Muscle of back (tissue), 11 donors: ENCODE data around the gene GPR158. TPM values are rescaled to one million over a fixed set of nuclear protein-coding genes. Genes with fewer than 3 reads are reported as not detected.

ENCODE experiments used
- DNase-seq, 3 donors: peaks; one replicate each; pipeline versions ENCODE4 v3.0.0 to v3.0.0-alpha.2; 2013
- polyA plus RNA-seq, 10 donors: library from polyadenylated mRNA; unstranded; fragments of 120-200 nt; gene quantifications; one replicate each; pipeline ENCODE4 v1.2.1, GENCODE V29; 2013; ENCODE audit not compliant: insufficient read length in 10 of 10

The GPR158 gene
- polyA plus RNA-seq, 10 donors = 0.04 to 0.36 (median 0.12) TPM; not detected in 1

DNA sequence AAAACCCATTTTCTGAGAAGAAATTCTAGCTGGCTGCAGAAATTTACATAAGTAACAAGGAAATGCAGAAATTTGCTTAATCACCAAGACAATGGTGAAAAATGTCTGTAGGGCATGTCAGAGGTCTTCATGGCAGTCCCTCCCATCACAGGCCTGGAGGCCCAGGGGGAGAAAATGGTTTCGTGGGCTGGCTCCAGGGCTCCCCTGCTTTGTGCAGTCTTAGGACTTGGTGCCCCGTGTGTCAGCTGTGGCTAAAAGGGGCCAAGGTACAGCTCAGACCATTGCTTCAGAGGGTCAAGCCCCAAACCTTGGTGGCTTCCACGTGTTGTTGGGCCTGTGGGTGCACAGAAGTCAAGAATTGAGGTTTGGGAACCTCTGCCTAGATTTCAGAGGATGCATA is 215.9 kb downstream of the GPR158 start:
- no peak for DNase-seq

DNA sequence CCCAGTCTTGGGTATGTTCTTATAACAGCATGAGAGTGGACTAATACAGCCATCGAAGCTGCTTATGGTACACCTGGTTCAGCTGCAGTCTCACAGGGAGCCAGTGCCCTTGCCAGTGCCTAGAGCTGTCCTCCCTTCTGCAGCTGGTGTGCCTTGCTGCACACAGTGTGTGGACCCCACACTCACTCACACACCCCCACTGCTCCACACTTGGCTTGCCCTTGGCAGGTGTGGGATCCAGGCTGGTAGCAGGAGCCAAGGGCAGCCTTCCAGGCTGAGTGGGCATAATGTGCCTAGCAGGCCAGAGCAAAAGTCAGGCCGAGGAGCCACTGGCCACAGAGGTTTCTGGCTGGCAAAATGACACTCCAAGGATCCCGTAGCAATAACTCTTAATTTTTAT is 217.3 kb downstream of the GPR158 start:
- DNase-seq = no peak

DNA sequence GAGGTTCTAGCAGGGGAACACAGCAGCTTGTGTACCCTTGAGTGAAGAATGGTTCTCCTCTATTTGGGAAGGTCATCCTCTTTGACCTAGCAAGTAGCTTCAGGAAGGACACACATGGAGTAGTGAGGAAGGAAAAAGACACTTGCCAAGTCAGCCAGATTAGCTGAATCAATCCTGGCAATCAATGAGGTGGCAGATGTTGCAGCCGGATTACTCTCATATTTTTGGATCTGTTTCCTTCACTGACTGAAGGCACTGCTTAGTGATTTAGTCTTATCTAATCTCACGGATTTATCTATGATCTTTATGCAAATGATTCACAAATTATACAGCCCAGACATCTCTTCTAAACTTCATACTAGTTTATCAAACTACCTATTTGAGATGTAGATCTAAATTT is 218.8 kb downstream of the GPR158 start:
- no peak for DNase-seq

DNA sequence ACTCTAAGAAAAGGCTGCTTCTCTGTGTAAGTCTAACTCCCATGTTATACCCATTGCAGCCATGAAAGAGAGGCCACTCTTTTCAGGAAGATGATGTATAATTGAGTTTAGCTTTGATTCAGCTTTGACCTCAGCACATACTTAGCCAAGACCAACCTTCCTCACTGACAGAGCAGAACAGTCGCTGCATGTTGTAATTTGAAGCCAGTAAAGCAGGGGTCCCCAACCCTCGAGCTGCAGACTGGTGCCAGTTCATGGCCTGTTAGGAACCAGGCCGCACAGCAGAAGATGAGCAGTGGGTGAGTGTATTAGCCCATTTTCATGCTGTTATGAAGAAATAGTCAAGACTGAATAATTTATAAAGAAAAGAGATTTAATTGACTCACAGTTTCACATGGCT is 223.9 kb downstream of the GPR158 start:
- DNase-seq = no peak

DNA sequence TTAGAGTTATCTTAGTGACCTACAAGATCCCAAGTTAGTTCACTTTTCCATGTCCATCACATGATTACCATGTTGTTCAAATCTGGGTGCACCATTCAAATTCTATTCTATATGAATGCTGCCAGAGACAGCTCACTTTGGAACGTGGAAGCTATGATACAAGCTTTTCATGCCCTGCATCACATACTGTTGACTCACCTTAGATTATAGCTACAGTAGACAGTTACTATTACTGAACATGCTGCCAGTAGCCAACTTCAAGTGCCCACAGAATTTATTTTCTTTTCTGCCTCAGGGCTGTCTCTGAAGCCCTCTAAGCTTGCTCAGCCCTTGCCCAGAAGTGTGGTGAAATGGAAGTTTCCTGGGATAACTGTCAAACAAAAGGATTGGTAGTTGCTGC is 231.1 kb downstream of the GPR158 start:
- no peak for DNase-seq

DNA sequence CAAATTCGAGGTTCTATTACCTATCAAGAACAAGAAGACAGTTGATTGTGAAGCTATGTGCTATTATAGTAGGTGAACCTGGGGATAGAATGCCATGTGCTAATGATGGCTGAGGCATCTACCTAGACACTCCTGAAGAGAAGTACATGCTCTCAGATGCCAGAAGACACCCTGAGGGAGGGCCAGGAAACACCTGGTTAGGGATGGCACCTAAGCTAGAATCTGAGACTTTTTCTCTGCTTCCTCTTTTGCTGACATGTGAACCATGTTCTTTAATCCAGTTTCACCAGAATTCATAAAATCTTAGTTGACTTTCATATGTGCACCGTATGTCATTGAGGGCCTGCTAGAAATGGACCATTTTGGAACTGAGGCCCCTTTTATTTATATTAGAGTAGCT is 242.8 kb downstream of the GPR158 start:
- no peak for DNase-seq

DNA sequence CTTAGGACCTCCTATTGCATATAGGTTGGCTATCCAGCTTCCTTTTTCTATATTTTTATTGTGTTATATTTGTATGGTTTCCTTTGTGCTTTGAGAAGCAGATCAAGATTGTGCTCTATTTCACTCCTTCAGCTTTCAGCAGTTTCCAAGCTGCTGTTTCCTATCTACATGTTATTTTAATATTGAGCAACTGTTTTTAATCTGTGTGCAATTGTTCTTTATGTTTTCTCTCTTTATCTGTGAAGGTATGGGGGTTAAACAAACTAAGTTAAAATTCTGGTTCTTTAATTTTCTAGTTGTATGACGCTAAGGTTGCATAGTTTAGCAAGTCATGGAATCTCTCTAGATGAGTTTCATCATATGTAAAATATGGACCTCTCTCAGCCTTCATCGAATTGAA is 251.0 kb downstream of the GPR158 start:
- no peak for DNase-seq

DNA sequence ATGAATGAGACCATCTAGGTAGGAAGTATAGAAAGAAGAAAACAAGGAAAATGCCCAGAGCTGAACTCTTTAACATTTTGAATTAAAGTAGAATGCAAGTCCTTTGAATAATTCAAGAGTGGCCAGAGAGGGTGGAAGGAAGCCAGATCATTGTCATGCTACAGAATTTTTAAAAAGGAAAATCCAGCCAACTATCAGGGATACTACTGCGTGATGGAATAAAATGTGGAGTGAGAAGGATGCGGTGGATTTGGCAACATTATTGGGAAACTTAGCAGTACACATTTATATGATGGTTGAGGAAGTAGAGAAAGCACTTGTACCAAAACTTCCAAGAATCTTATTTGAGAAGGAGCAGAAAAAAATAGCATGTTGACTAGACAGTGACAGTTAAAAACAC is 261.6 kb downstream of the GPR158 start:
- no peak for DNase-seq

DNA sequence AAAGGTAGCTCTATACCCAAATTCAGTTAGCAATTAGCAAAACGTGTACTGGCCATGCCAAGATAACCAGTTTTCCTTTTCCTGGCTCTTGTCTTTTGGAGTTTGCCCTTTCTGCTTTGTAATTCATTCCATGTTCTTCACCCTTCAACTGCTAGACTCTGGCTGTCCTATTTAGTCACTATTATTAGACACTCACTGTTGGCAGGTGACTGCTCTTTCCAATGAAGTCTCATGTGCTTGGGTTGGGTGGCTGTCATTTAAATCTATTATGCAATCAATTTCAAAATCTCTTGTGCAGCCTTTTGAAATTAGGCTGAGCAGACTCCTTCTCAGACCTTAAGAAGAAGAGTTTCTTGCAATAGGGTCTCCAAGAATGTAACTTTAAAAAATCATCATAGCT is 266.5 kb downstream of the GPR158 start:
- DNase-seq = no peak

DNA sequence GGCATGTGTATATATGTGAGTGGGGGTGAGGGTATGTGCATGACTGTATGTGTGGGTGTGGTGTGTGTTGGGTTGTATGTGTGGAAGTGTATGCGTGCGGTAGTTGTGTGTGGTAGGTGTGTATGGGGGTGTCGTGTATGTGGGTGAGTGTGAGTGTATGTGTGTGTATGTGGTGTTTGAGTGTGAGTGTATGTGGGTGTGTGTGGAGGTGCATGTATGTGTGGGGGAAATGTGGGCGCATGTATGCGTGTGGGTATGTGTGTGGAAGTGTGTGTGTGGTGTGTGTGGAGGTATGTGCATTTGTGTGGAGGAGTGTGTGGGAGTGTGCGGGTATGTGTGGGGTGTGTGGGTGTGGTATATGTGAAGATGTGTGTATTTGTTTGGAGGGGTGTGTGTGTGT is 269.5 kb downstream of the GPR158 start:
- DNase-seq = no peak

DNA sequence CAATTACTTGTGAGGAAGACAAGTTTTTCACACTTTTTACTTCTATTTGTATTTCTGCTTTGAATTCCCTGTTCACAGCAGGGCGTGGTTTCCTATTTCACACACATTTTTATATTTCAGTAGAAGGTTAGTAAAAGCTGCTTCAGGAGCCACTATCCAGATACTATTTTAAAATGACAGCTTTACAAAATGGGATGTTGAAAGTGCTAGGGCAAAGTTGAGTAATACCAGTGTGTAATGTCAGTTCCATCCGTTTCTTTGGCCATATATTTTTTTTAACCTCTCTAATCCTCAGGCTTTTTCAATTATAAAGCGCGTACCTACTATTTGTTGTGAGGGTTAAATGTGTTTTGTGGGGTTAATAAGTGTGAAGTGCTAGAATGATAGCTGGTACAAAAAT is 276.6 kb downstream of the GPR158 start:
- no peak for DNase-seq

DNA sequence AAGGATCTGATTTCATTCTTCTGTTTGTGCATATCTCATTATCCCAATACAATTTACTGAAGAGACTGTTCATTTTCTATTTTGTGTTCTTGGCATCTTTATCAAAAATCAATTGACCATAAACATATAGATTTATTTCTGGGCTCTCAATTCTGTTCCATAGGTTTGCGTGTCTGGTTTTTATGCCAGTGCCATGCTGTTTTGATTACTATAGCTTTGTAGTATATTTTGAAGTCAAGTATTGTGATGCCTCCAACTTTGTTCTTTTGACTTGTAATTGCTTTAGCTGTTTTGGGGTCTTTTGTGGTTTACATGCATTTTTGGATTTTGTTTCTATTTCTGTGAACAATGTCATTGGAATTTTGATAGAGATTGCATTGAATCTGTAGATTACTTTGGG is 278.8 kb downstream of the GPR158 start:
- DNase-seq = no peak

DNA sequence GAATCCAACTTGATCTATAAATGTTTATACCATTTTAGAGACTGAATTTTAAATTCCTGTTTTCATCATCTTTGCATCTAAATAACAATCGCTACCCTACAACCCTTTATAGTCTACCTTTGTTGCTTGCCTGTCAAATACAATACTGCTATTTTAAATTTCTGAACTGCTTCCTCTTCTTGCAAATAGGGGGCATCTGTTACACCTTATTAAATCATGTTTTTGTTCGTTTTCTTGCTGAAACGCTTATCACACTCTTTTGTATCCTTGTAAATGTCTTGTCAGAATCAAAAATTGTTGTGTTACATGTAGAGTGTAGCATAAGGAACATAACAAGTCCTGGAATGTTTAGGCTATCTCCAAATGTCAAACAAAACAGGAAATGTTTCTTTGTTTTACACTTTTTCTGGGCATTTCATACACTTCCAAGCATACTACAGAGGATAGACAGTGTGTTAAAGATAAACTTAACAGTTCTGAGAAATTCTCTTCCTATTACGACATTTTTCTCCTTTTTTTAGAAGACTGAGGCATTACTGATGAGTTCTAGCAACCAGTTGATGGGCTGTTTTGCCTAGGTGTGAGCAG is 281.3 kb downstream of the GPR158 start:
- DNase-seq = no peak

DNA sequence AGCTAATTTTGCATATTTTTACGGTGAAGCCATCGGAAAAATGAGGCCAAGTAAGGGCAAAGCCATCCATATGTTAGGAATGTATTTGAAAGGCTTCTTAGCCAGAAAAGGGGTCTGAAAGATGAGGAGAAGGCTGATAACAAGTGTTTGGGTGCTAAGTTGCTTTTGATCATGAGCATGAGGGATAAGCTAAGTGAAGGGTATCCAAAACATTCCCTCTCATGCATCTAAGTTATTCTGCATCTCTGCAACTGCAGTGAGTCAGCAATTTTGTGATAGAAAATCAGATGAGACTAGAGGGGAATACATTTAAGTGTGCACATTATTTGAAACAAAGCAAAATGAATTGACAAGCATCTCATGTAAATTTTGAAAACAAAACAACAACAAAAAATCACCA is 282.8 kb downstream of the GPR158 start:
- no peak for DNase-seq

DNA sequence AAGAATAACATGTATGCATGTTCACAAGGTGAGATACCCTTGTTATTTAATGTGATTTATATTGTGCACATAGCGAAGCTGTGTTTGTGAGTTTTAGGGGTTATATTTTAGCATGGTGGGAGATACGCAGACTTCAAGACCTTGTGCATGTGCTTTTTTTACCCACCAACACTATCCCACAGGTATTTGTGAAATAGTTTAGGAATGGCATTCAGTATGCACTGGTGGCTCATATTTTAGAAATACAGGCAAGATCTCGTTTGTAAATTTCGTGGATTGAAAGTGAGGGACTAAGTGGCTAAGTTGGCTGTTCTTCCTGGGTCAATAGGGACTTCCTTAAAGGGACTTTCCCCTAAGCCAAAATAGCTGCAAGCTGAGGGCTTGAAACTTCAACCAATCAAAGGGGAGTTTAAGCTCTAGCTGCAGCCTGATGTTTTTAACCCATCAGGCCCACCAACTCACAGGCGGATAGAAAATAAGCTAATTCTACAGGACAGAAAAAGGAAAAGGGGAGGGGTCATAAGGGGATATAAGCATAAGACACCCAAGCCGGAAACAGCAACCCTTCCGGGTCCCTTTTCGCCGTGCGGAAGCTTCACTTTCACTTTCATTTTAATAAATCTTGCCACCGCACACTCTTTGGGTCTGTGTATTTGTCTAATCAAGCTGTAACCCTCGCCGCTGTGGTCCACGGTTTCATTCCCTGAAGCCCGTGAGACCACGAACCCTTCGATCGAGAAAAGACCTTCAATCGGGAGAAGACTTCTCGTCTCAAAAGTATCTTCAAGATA is 291.0 kb downstream of the GPR158 start:
- no peak for DNase-seq

DNA sequence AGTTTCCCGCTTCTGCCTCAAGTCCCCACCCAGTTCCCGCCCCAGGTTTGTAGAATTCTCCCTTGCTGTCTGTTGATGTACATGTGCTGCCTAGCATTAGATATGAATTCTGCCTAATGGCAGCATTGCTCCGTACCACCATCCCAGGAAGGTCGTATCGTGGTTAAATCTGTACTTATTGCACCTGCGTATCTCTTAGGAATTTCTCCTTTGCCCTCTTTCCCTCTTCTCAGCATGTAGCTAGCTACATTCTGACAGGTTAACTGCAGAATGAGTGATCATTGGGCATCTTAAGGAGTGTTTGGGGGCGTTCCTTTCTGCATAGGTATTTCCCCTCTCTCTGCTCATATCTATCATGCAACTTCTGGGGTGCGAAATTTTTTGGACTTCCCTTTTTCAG is 293.1 kb downstream of the GPR158 start:
- no peak for DNase-seq

DNA sequence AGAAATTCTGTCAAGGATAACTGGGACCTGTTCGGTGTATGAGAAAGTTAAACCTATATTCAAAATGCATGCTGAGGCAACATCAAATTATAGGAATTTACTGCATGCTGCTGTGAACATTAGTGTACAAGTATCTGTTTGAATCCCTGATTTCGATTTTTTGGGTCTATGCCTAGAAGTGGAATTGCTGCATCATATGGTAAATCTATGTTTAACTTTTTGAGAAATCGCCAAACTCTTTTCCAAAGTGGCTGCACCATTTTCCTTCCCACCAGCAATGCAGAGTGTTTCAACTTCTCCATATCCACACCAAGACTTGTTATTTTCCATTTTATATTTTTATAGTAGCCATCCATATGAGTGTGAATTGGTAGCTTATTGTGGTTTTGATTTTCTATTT is 306.7 kb downstream of the GPR158 start:
- no peak for DNase-seq

DNA sequence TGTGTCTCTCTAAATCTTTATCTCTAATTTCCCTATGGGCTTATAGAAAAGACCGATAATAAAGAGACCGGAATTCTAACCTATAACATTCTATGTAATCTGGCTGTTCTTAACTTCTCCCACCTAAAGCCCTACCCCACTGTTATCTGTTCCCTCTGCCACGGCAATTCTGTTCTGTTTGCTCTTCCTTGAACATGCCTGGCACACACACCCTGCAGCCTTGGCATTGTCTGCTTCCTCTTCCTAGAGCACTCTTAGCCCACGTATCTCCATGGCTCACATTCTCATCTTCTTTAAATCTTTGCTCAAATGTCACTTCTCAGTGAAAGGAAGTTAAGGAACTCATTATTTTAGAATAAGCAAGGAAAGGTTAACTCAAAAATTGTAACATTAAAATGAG is 309.2 kb downstream of the GPR158 start:
- no peak for DNase-seq

DNA sequence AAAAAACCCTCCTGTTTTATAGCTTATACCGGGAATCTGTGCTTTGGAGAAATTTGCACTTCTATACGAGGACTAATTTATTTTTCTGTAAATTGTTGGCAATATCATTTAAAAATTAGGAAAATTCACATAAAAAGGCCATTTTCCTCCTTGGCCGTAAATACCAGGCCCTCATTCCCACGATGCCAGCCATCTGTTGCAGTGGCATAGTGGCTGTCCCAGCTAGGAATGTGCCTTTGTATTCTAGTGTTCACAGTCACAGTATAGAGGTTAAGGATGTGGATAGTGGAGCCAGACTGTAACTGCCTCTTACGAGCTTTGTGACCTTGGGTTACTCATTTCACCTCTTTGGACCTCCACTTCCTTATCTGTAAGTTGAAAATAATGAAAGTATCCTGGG is 312.5 kb downstream of the GPR158 start:
- DNase-seq = no peak

DNA sequence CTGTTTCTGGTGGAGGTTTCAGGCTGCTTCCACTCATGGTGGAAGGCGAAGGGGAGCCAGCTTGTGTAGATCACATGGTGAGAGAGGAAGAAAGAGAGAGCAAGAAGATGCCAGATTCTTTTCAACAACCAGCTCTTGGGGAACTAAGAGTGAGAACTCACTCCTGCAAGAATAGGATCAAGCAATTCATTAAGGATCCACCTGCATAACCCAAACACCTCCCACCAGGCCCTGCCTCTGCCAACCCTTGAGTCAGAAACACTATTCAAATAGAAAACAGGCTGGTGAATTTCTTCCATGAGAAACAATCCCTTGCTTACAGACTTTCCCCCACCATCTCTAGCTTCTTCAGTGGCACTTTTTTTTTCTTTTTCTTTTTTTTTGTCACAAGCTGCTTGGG is 317.2 kb downstream of the GPR158 start:
- no peak for DNase-seq

DNA sequence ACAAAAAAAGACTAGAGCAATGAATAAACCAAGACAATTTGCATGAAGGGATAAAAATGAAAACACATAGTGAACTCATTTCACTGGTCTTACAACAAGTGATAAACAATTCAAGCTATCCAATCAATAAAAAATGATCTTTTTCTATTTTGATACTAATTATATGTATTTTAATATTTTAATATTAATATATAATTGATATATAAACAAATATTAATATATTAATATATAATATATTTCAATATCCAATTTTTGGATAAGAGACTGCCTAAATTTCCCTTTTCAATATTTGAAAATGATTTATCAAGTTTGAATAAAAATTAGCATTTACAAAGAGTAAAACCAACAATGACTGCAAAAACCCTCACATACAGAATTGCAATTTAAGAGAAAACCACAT is 317.9 kb downstream of the GPR158 start:
- DNase-seq = no peak

DNA sequence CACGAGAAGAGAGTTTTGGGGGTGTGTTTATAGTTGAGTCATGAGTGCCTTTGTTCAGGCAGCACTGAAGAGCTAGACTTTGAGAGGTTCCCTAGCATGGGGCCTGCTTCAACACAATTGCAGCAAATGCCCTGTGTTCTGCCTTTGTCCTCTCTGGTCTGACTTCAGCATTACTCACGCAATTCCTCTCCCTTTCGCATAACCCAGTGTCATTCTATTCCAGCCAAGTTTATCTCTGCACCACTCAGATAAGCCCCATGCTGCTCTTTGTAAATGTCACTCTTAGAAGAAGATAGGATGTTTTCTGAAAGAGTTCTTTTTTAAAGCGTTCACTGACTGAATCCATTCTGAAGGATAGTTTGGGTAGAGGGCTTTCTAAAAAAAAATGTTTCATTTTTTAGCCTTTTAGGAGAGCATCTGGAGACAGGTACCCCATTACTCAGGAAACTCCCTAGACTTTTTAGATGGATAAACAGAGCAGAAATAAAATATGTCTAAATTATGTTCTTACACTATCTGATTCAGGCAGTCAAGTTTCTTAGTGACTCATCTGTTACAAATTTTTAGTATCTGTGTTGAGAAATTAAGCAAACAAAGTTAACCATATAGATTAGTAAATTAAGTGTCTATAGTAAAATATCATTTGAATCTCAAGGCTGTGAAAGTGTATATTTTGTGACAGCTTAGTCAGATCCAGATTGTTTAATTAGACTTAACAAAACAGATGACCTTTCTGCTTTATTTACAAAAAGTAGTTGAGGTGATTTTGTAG is 318.5 kb downstream of the GPR158 start:
- no peak for DNase-seq

DNA sequence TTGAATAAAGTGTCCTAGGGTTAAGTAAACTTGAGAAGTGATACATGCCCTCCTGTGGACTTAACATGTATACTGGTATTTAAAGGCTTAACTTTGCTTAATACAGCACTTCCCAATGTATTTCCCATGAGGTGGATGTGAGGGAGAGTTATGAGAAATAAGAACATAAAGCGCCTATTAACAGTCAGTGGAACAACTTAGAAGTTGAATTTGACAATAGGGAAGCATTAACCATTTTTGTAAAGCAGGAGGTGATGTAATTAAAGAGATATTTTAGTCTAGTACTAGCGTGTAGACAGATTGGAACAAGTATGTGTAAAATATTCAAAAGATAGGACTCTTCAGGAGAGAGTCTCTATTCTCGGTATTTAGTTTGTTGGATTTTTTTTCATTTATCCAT is 322.4 kb downstream of the GPR158 start:
- DNase-seq = no peak
